K562 (cell line): ENCODE measurements around the gene NAIF1. TPM values are rescaled to one million over a fixed set of nuclear protein-coding genes. Genes with fewer than 3 reads are reported as not detected.

Experiments used
- ATAC-seq: fragments of 200-7000 bp; cut with Tn5 transposase; 3 replicates; pipeline ENCODE4 v1.9.1; 2020; ENCODE audit warnings: moderate library complexity
- BruUV-seq: library from RNA; stranded (reverse); fragments of 400-500 nt; replicated peaks from 2 replicates; lab custom pipeline; 2021; lab: Mats Ljungman, UMichigan
- CTCF ChIA-PET: fragments of 300-600 bp; formaldehyde crosslinking; extraction: SDS; loops from one replicate; lab custom pipeline; 2021; ENCODE audit warnings: low intra/inter-chr PET ratio; lab: Yijun Ruan, JAX
- POLR2A ChIA-PET: fragments of 300-600, 350-650 bp; sonication (Branson Sonifier 250); formaldehyde crosslinking; extraction: SDS; loops from one replicate; lab custom pipeline; 2021; ENCODE audit warnings: antibody characterized with exemption, inconsistent platforms; lab: Yijun Ruan, JAX
- DNase-seq, 4 experiments: peaks; one replicate each; pipeline versions ENCODE4 v3.0.0 to v3.0.0-alpha.2; 2011 to 2018; ENCODE audit warnings: low spot score in 3 of 4, mixed read lengths in 3 of 4; ENCODE audit errors: extremely low read depth in 1 of 4
- FAIRE-seq: peaks from 2 replicates; lab custom pipeline; 2011; peaks lifted over from hg19 to GRCh38; lab: Jason Lieb, UNC
- H2AFZ ChIP-seq: 2 replicates; pipeline ENCODE4 v1.6.0; 2011; ENCODE audit warnings: low read depth, low read length, control low read depth, inconsistent platforms
- H3K27ac ChIP-seq: fragments of 200-600 bp; 3 replicates; pipeline ENCODE4 v1.8.0; 2011; ENCODE audit warnings: low read depth, mild to moderate bottlenecking, control low read depth, inconsistent platforms, low read length, moderate library complexity, mixed read lengths; ENCODE audit errors: extremely low read depth
- H3K27me3 ChIP-seq, 2 experiments: fragments of 300-600 bp in 1 of 2; 2 replicates in 1 of 2; 3 replicates in 1 of 2; pipeline versions ENCODE4 v1.6.0 to v1.8.0; 2011; ENCODE audit warnings: inconsistent platforms in 2 of 2, low read length in 2 of 2, mild to moderate bottlenecking in 1 of 2, mixed read lengths in 1 of 2, moderate library complexity in 1 of 2; ENCODE audit not compliant: control insufficient read depth in 2 of 2, insufficient read depth in 2 of 2
- H3K36me3 ChIP-seq: fragments of 300-600 bp; 3 replicates; pipeline ENCODE4 v1.8.0; 2011; ENCODE audit warnings: mild to moderate bottlenecking, low read length, inconsistent platforms; ENCODE audit not compliant: control insufficient read depth, insufficient read depth
- H3K4me1 ChIP-seq, 2 experiments: fragments of 200-600 bp in 1 of 2; replicated peaks in 1 of 2; 2 replicates in 1 of 2; 3 replicates in 1 of 2; pipeline versions ENCODE4 v1.5.1 to v1.8.0; 2011; ENCODE audit warnings: inconsistent platforms in 2 of 2, low read length in 2 of 2, mild to moderate bottlenecking in 1 of 2, mixed read lengths in 1 of 2, moderate library complexity in 1 of 2; ENCODE audit not compliant: control insufficient read depth in 2 of 2, insufficient read depth in 2 of 2
- H3K4me2 ChIP-seq: 2 replicates; pipeline ENCODE4 v1.6.1; 2011; ENCODE audit warnings: low read length, control low read depth, inconsistent platforms, mixed read lengths; ENCODE audit not compliant: insufficient read depth
- H3K4me3 ChIP-seq: fragments of 200-600 bp; sonication (generic), shearing (Covaris generic); 2 replicates; pipeline ENCODE4 v1.5.1; 2016; ENCODE audit warnings: control low read depth, inconsistent platforms
- H3K79me2 ChIP-seq: fragments of 200-600 bp; 3 replicates; pipeline ENCODE4 v1.8.0; 2011; ENCODE audit warnings: low read length, inconsistent platforms; ENCODE audit not compliant: control insufficient read depth, insufficient read depth
- H3K9ac ChIP-seq, 2 experiments: 2 replicates each; pipeline versions ENCODE4 v1.6.0 to v1.6.1; 2011; ENCODE audit warnings: low read depth in 2 of 2, low read length in 2 of 2, control low read depth in 1 of 2, inconsistent platforms in 1 of 2, mild to moderate bottlenecking in 1 of 2, mixed read lengths in 1 of 2; ENCODE audit not compliant: insufficient read depth in 1 of 2
- H3K9me1 ChIP-seq: one replicate; pipeline ENCODE4 v1.6.0; 2011; ENCODE audit warnings: inconsistent platforms, mild to moderate bottlenecking, low read length, moderate library complexity; ENCODE audit not compliant: control insufficient read depth, insufficient read depth
- H3K9me3 ChIP-seq: replicated peaks from 2 replicates; pipeline ENCODE4 v1.5.1; 2011; ENCODE audit warnings: low read depth, low read length, inconsistent platforms; ENCODE audit not compliant: control insufficient read depth, insufficient read depth
- H4K20me1 ChIP-seq: replicated peaks from 2 replicates; pipeline ENCODE4 v1.6.1; 2011; ENCODE audit warnings: low read length, inconsistent platforms, mixed read lengths; ENCODE audit not compliant: control insufficient read depth, insufficient read depth
- CEBPB ChIP-seq: fragments of 450-650 bp; IDR thresholded peaks from 2 replicates; pipeline ENCODE4 v1.6.1; 2016; ENCODE audit warnings: missing genetic modification characterization, missing compliant biosample characterization
- KAT7 ChIP-seq: sonication (generic); formaldehyde crosslinking; IDR thresholded peaks from 2 replicates; pipeline ENCODE4 v1.8.0; 2022; ENCODE audit warnings: missing genetic modification reagents, mild to moderate bottlenecking, borderline replicate concordance
- L3MBTL2 ChIP-seq: fragments of 450-650 bp; IDR thresholded peaks from 2 replicates; pipeline ENCODE4 v1.6.1; 2016; ENCODE audit warnings: mild to moderate bottlenecking, moderate library complexity
- MAZ ChIP-seq, 2 experiments: fragments of 450-650 bp in 1 of 2; sonication (generic) in 1 of 2; formaldehyde crosslinking; IDR thresholded peaks in 1 of 2; conservative IDR thresholded peaks in 1 of 2; 2 replicates each; pipeline versions ENCODE4 v1.4.0 to v1.5.0; 2020; ENCODE audit warnings: mild to moderate bottlenecking in 1 of 2, missing genetic modification reagents in 1 of 2
- PHB2 ChIP-seq: fragments of 450-650 bp; IDR thresholded peaks from 2 replicates; pipeline ENCODE4 v1.6.1; 2017; ENCODE audit warnings: low read depth
- POLR2G ChIP-seq: fragments of 200-400 bp; formaldehyde crosslinking; IDR thresholded peaks from 2 replicates; pipeline ENCODE4 v1.6.1; 2017; ENCODE audit warnings: low read depth, mild to moderate bottlenecking, antibody characterized with exemption, low read length, moderate library complexity
- RBM14 ChIP-seq: fragments of 200-400 bp; formaldehyde crosslinking; IDR thresholded peaks from 2 replicates; pipeline ENCODE4 v1.6.1; 2018; ENCODE audit warnings: low read depth, mild to moderate bottlenecking, low read length, moderate library complexity, borderline replicate concordance; ENCODE audit not compliant: insufficient read depth
- RBM25 ChIP-seq: fragments of 200-400 bp; formaldehyde crosslinking; IDR thresholded peaks from 2 replicates; pipeline ENCODE4 v1.6.1; 2018; ENCODE audit warnings: low read length, low read depth, moderate library complexity; ENCODE audit not compliant: severe bottlenecking
- RUNX1 ChIP-seq: sonication (generic); IDR thresholded peaks from 2 replicates; pipeline ENCODE4 v1.6.1; 2016; ENCODE audit warnings: antibody characterized with exemption, low read depth
- SAFB ChIP-seq: fragments of 200-400 bp; formaldehyde crosslinking; IDR thresholded peaks from 2 replicates; pipeline ENCODE4 v1.6.1; 2017; ENCODE audit warnings: low read depth, low read length, borderline replicate concordance
- SREBF1 ChIP-seq: fragments of 150-350 bp; IDR thresholded peaks from 2 replicates; pipeline ENCODE4 v1.6.1; 2014; ENCODE audit warnings: antibody characterized with exemption, low read depth, low read length, borderline replicate concordance
- TFAM ChIP-seq: fragments of 250-450 bp; sonication (Bioruptor Pico); conservative IDR thresholded peaks from 2 replicates; pipeline ENCODE4 v1.5.0; 2021; ENCODE audit warnings: mild to moderate bottlenecking, moderate library complexity
- ZFP36 ChIP-seq: fragments of 150-350 bp; IDR thresholded peaks from 2 replicates; pipeline ENCODE4 v1.6.1; 2018; ENCODE audit warnings: low read length, low read depth; ENCODE audit not compliant: partially characterized antibody
- ZNF3 ChIP-seq: fragments of 250-450 bp; sonication (Bioruptor Pico); IDR thresholded peaks from 2 replicates; pipeline ENCODE4 v1.5.0; 2021; ENCODE audit warnings: mild to moderate bottlenecking, moderate library complexity
- WGBS: fragments of 100-300 bp; shearing (Covaris generic); methylation state at CpG from one replicate; pipeline ENCODE4 v1.1.6; 2016; ENCODE audit warnings: low coverage, mixed read lengths; ENCODE audit not compliant: insufficient coverage; ENCODE audit errors: missing lambda C conversion rate; 5-methylcytosine and 5-hydroxymethylcytosine counted together
- in situ Hi-C: fragments of 300-500 bp; cut with MboI; formaldehyde crosslinking; loops from 4 replicates; pipeline ENCODE4 v1.15.0; 2018; ENCODE audit warnings: inconsistent platforms, mixed read lengths
- intact Hi-C: fragments of 100-400 bp; cut with micrococcal nuclease; formaldehyde crosslinking; loops from 2 replicates; pipeline ENCODE4 v1.14.2; 2022
- polyA plus RNA-seq, 8 experiments: library from polyadenylated mRNA; depleted of rRNA in 4 of 8; stranded (reverse) in 5 of 8; unstranded in 3 of 8; fragments of >200 nt; fragmentation: Nextera tagmentation in 2 of 8; fragmentation: Illumina TruSeq in 1 of 8; extraction: Ambion mirVana in 2 of 8; extraction: Trizol in 1 of 8; gene quantifications; 2 replicates each; pipeline versions ENCODE4 v1.2.1 to v1.2.3, GENCODE V29; 2011 to 2014; ENCODE audit warnings: inconsistent platforms in 1 of 8, missing spikeins in 1 of 8
- total RNA-seq, 7 experiments: library from RNA; depleted of rRNA in 6 of 7; stranded (reverse); fragments of >200 nt in 6 of 7; fragmentation: Illumina TruSeq in 2 of 7; extraction: Trizol in 2 of 7; gene quantifications; 2 replicates each; pipeline versions ENCODE4 v1.2.1 to v1.2.3, GENCODE V29; 2011 to 2021; ENCODE audit warnings: low replicate concordance in 1 of 7
- TF ChIP-seq, protein P1 (sequence below): sonication (generic); formaldehyde crosslinking; IDR thresholded peaks from 2 replicates; pipeline ENCODE4 v1.8.0; 2022; ENCODE audit warnings: mild to moderate bottlenecking, missing genetic modification reagents
- TF ChIP-seq, protein P2 (sequence below): fragments of 200-800 bp; sonication (Bioruptor generic); IDR thresholded peaks from 2 replicates; pipeline ENCODE4 v1.6.1; 2017; ENCODE audit warnings: missing genetic modification characterization, missing compliant biosample characterization
- TF ChIP-seq, protein P3 (sequence below): sonication (generic); formaldehyde crosslinking; IDR thresholded peaks from 2 replicates; pipeline ENCODE4 v1.9.0; 2022; ENCODE audit warnings: mild to moderate bottlenecking, missing genetic modification reagents
- TF ChIP-seq, protein P4 (sequence below): fragments of 450-650 bp; conservative IDR thresholded peaks from 2 replicates; pipeline ENCODE4 v1.6.1; 2016; ENCODE audit warnings: missing genetic modification characterization, low read depth, mild to moderate bottlenecking, missing compliant biosample characterization, moderate library complexity

Gene NAIF1
- total and polyA plus RNA-seq, 9 of the 15 experiments (the other 6 are each of a cell fraction or from before 2014, with no cell fraction given) = 4.8 to 26.6 (median 17.2) TPM

DNA sequence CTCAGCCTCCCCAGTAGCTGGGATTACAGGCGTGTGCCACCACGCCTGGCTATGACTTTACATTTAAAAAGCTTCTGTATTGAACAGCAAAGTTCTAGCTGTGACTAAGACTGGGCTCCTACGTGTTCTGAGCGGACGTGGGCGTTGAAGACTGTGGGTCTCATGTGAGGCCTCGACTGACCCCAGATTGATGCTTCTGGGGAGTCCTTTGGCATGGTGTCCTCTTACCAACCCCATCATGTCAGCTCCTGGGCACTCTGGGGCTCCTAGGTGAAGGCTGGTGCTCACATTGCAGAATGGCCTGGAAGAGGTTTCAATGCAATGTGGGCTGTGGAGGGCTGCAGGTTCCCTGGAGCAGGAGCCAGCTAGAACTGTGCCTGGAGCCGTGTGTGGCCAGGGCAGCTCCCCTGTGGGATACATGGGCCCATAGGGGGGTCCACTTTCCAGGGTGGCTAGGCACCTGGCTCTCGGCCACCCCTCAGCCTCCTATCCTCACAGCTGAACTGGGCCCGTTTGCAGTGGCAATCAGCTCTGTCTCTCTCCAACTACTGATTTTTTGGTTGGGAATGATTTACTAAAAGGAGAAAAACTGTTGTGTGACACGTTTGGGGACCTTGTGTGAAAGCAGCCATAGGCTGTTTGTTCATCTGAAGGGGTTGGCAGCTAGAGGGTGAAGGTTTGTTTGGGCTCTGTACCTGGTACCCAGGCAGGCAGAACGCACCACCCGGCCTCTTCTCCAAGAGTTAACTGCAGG is 30.6 kb upstream of the NAIF1 start:
- peaks cover 76 to 82% of the 10 kb centered on the region in 2 experiments for H3K4me1 ChIP-seq
- BruUV-seq = no TSS peak
- peaks cover 76% of the 10 kb centered on the region; the same call in 2 of the 3 replicates for H3K36me3 ChIP-seq
- no peak overlapping the region for H2AFZ ChIP-seq
- H4K20me1 ChIP-seq = 0 out of 2 replicates have a peak, but pooled peaks cover 10% of the 10 kb centered on the region
- H3K4me2 ChIP-seq = peak overlapping the region; percentile 87
- peak overlapping the region; percentile 89 for H3K27ac ChIP-seq
- no peak for DNase-seq
- H3K27me3 ChIP-seq = no peaks in the 10 kb centered on the region
- peaks cover 83% of the 10 kb centered on the region for H3K79me2 ChIP-seq
- intact Hi-C loops (loop anchor here (2.0 kb wide), 1 partner anchor 31 kb away; the partner anchor contains the start of gene NAIF1), in situ Hi-C loops (no loop called here)
- no peaks in the 10 kb centered on the region for H3K9me3 ChIP-seq
- H3K9ac ChIP-seq = peak overlapping the region; percentile 69 to 94
- peak overlapping the region; percentile 49; the same call in 1 of the 2 replicates for H3K4me3 ChIP-seq
- H3K9me1 ChIP-seq = no peaks in the 10 kb centered on the region
- no peak for ATAC-seq
- CTCF ChIA-PET = no interaction called here
- POLR2A ChIA-PET = interaction anchor here (0.6 to 2.5 kb wide), 10 partner anchors 9 to 323 kb away, joined by 3 to 13 read pairs (median 4); no protein-coding TSS in a partner anchor
- WGBS = 48% methylated on average over 13 of the region's 13 CpGs
- FAIRE-seq = no peak
- TF ChIP-seq, protein P1, sequence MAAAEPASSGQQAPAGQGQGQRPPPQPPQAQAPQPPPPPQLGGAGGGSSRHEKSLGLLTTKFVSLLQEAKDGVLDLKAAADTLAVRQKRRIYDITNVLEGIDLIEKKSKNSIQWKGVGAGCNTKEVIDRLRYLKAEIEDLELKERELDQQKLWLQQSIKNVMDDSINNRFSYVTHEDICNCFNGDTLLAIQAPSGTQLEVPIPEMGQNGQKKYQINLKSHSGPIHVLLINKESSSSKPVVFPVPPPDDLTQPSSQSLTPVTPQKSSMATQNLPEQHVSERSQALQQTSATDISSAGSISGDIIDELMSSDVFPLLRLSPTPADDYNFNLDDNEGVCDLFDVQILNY = no peak
- TF ChIP-seq TFAM (CRISPR knock-in tag) (no peak), CEBPB (no peak), ZNF3 (CRISPR knock-in tag) (no peak), PHB2 (no peak), MAZ (CRISPR knock-in tag; conservative IDR thresholded peaks at IDR 0.05 in 1 of 2, IDR thresholded peaks at IDR 0.05 in 1 of 2) (0 out of 4 replicates have a peak, but pooled peaks of 1 of the 2 experiments have one; percentile 20), RBM25 (no peak), SREBF1 (no peak), RUNX1 (no peak), ZFP36 (no peak), SAFB (no peak), KAT7 (0 out of 2 replicates have a peak, but pooled peaks have one; percentile 12), POLR2G (no peak), L3MBTL2 (no peak), RBM14 (no peak)
- TF ChIP-seq, protein P2, sequence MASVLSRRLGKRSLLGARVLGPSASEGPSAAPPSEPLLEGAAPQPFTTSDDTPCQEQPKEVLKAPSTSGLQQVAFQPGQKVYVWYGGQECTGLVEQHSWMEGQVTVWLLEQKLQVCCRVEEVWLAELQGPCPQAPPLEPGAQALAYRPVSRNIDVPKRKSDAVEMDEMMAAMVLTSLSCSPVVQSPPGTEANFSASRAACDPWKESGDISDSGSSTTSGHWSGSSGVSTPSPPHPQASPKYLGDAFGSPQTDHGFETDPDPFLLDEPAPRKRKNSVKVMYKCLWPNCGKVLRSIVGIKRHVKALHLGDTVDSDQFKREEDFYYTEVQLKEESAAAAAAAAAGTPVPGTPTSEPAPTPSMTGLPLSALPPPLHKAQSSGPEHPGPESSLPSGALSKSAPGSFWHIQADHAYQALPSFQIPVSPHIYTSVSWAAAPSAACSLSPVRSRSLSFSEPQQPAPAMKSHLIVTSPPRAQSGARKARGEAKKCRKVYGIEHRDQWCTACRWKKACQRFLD (CRISPR knock-in tag) = no peak
- TF ChIP-seq, protein P3, sequence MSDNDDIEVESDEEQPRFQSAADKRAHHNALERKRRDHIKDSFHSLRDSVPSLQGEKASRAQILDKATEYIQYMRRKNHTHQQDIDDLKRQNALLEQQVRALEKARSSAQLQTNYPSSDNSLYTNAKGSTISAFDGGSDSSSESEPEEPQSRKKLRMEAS (CRISPR knock-in tag) = no peak
- TF ChIP-seq, protein P4, sequence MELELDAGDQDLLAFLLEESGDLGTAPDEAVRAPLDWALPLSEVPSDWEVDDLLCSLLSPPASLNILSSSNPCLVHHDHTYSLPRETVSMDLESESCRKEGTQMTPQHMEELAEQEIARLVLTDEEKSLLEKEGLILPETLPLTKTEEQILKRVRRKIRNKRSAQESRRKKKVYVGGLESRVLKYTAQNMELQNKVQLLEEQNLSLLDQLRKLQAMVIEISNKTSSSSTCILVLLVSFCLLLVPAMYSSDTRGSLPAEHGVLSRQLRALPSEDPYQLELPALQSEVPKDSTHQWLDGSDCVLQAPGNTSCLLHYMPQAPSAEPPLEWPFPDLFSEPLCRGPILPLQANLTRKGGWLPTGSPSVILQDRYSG (tag) = no peak
